Motor neuron (in vitro differentiated cells): ENCODE data around the gene ZMAT5. TPM values are rescaled to one million over a fixed set of nuclear protein-coding genes. Genes with fewer than 3 reads are reported as not detected.

Experiments used
- ATAC-seq, 8 experiments: fragments of 200-7000 bp; cut with Tn5 transposase; replicated peaks in 6 of 8; 2 replicates each; pipeline ENCODE4 v1.8.0; 2021; ENCODE audit warnings: mild to moderate bottlenecking in 8 of 8, moderate library complexity in 8 of 8
- H3K27ac ChIP-seq, 2 donors: fragments of 250-450 bp; sonication (Bioruptor Pico); 2 replicates each; pipeline ENCODE4 v1.9.0; 2021; ENCODE audit warnings: antibody characterized with exemption in 2 of 2, mild to moderate bottlenecking in 2 of 2, moderate library complexity in 1 of 2
- H3K4me1 ChIP-seq, 2 donors: fragments of 250-450 bp; sonication (Bioruptor Pico); replicated peaks in 1 of 2; 2 replicates each; pipeline ENCODE4 v1.6.1; 2021; ENCODE audit warnings: antibody characterized with exemption in 2 of 2, mild to moderate bottlenecking in 2 of 2, moderate library complexity in 1 of 2
- H3K4me3 ChIP-seq, 5 donors: fragments of 250-450 bp; sonication (Bioruptor Pico); 2 replicates each; pipeline ENCODE4 v1.9.0; 2021; ENCODE audit warnings: antibody characterized with exemption in 5 of 5, mild to moderate bottlenecking in 5 of 5, moderate library complexity in 4 of 5
- WGBS, 10 experiments: fragments of 450-650 bp; shearing (Covaris generic); methylation state at CpG; one replicate each; pipeline ENCODE4 v1.0.0; 2022; 5-methylcytosine and 5-hydroxymethylcytosine counted together
- in situ Hi-C, 9 experiments: fragments of 400-800 bp; cut with MboI; loops; one replicate each; pipeline ENCODE4 v1.15.0; 2021; ENCODE audit warnings: low sequenced_read_pairs in 9 of 9, low pct_unique_long_range_greater_than_20kb in 2 of 9; ENCODE audit not compliant: unreplicated experiment in 9 of 9
- total RNA-seq, 8 experiments: library from RNA; unstranded; fragments of 300-600 nt; gene quantifications; 2 replicates each; pipeline versions ENCODE4 v1.2.3 to v1.2.4, GENCODE V29; 2022

Gene ZMAT5
- total RNA-seq, 8 experiments from 2014 or later = 16.7 to 36.2 (median 26.5) TPM

GRCh38 chr22:29693161-29693560 lies 73.6 kb downstream of the ZMAT5 start:
- 20 to 100% (median 87%) methylated on average over 1 to 7 of the region's 8 CpGs; no CpG with 5 or more reads in 2 of the 10 experiments for WGBS, 10 experiments
- Histone ChIP-seq H3K27ac (no peak overlapping the region), H3K4me3 (no peak overlapping the region), H3K4me1 (peaks cover 16 to 18% of the 10 kb centered on the region in 2 donors)
- in situ Hi-C loops = loop anchor here in 4 of 9 experiments (25.0 kb wide), 2 partner anchors 319 to 394 kb away; partner anchors contain the start of gene HORMAD2 (in 3 of the 4)
- no peak for ATAC-seq

DNA sequence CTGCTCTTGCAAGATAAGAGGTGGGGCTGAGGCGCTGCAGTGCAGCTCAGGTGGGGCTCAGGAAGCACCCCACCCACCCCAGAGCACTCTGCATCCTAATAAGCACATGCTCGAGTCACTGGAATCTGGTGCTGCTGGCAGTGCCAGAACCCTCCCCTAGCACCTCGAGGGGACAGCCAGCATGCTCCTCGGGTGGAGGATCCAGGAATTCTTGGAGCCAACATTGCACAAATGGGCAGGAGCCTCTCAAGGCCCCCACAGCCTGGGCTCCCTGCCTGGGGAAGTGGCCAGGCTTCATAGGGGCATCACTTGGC lies 74.5 kb downstream of the ZMAT5 start:
- in situ Hi-C loops = loop anchor here in 4 of 9 experiments (25.0 kb wide), 2 partner anchors 320 to 395 kb away; partner anchors contain the start of gene HORMAD2 (in 3 of the 4)

DNA sequence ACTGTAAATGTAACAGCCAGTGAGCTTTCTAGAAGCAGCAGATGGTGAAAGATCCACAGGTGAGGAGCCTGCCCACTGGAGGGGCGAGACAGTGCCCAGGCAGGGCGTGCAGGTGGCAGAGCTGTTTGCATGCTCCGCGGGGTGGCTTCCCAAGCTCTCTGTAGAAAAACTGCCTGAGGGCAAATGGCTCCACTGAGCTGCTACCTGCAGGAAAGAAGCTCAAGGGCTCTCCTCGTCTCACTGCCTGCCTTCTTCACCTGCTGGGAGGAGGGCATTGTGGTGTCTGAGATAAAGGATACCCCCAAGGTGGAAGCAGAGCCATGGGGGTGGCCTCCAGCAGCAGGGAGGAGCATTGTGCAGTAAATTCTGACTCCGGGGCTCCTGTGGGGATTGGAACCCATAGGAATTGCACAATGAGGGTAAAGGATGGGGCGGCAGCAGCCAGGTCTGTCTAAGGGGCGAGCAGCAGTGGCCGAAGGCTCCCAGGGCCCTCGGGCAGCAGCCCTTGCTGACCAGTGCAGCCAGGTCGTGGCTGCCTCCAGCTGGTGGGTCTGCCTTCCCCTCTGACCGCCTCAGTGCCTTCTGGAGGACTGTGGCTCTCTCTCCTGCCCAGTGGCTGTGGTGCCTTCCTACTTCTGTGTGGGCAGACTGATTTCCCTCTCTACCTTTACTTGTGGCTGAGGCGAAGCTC lies 75.0 kb downstream of the ZMAT5 start:
- ATAC-seq = no peak
- H3K27ac ChIP-seq = no peak overlapping the region
- H3K4me3 ChIP-seq = no peak overlapping the region
- 74 to 89% (median 80%) methylated on average over 2 to 5 of the region's 13 CpGs; no CpG with 5 or more reads in 5 of the 10 experiments for WGBS, 10 experiments
- in situ Hi-C loops = loop anchor here in 4 of 9 experiments (25.0 kb wide), 2 partner anchors 321 to 396 kb away; partner anchors contain the start of gene HORMAD2 (in 3 of the 4)
- peaks cover 14 to 18% of the 10 kb centered on the region in 2 donors for H3K4me1 ChIP-seq

More for the DNA sequence above, 74.5 kb downstream of the ZMAT5 start:
- peaks cover 14 to 16% of the 10 kb centered on the region in 2 donors for H3K4me1 ChIP-seq
- ATAC-seq = no peak
- H3K4me3 ChIP-seq = no peak overlapping the region
- no peak overlapping the region for H3K27ac ChIP-seq
- 20 to 71% methylated on average over 1 to 2 of the region's 4 CpGs; no CpG with 5 or more reads in 8 of the 10 experiments for WGBS, 10 experiments

- H3K4me1 ChIP-seq = peaks cover 14 to 20% of the 10 kb centered on the region in 2 donors
- H3K27ac ChIP-seq = no peak overlapping the region
- no peak overlapping the region for H3K4me3 ChIP-seq
- in situ Hi-C loops = loop anchor here in 4 of 9 experiments (25.0 kb wide), 2 partner anchors 322 to 397 kb away; partner anchors contain the start of gene HORMAD2 (in 3 of the 4)
- WGBS, 10 experiments = 27 to 100% (median 56%) methylated on average over 1 to 7 of the region's 9 CpGs; no CpG with 5 or more reads in 4 of the 10 experiments
- no peak for ATAC-seq
Measured at GRCh38 chr22:29690476-29690875, 76.3 kb downstream of the ZMAT5 start.

- in situ Hi-C loops = loop anchor here in 4 of 9 experiments (25.0 kb wide), 2 partner anchors 322 to 397 kb away; partner anchors contain the start of gene HORMAD2 (in 3 of the 4)
- Histone ChIP-seq H3K4me1 (peaks cover 14 to 22% of the 10 kb centered on the region in 2 donors), H3K4me3 (no peak overlapping the region), H3K27ac (no peak overlapping the region)
- peak; percentile 37 to 90 (median 86) for ATAC-seq
- WGBS, 10 experiments = 14 to 60% (median 24%) methylated on average over 2 to 7 of the region's 8 CpGs; no CpG with 5 or more reads in 2 of the 10 experiments
Measured at GRCh38 chr22:29689880-29690213, 77.0 kb downstream of the ZMAT5 start.

DNA sequence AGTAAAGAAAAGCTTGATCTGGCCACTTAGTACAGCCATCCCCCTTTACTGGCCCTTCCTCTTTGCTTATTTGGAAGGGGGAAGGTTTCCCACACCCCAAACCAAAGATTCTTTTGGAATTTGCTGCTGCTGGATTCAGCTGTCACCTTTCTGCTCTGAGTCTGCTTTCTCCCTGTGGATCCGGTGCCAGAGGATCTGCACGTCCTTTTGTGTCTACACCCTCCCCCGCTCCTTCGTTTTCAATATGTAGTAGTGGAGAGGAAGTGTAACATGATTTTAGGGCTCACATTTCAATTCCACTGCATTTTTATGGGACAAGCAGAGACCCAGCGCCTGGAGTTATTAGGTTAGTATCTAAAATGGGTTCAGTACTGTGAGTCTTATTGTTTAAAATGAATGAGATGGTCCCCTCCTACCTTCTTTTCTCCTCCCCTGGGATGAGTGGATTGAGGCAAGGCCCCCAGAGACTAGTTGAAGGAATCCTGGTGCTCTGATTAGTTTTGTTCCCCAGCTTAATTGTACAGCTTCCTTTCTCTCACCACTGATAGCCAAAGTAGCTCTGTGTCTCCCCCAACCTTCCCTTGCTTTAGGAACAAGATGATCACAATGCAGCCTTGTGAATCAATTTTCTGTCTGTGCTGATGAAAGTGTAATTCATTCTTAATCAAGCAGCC lies 77.5 kb downstream of the ZMAT5 start:
- Histone ChIP-seq H3K4me3 (no peak overlapping the region), H3K27ac (no peak overlapping the region), H3K4me1 (peaks cover 14 to 22% of the 10 kb centered on the region in 2 donors)
- in situ Hi-C loops = loop anchor here in 4 of 9 experiments (25.0 kb wide), 2 partner anchors 323 to 398 kb away; partner anchors contain the start of gene HORMAD2 (in 3 of the 4)
- 34 to 100% (median 53%) methylated on average over 2 to 4 of the region's 5 CpGs; no CpG with 5 or more reads in 4 of the 10 experiments for WGBS, 10 experiments
- peak in 5 of 8 experiments; percentile 51 to 56 (median 55) for ATAC-seq

DNA sequence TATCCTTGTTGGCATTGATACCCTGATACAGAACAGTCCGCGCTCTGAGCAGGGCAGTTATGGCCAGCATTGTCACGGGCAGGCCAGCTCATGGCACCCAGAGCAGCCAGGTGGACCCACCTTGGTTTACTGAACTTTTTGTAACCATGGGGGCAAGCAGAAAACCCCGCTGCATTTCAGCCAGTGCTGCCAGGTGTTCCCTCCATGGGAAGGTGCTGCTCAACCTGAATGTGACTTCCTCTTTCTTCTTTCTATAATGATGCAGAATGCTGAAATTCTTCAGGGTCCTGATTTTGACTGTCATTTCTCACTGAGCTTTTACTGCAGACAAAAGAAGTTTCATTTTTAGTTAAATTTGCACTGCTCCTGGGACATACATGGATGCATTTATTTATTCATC lies 82.6 kb downstream of the ZMAT5 start:
- Histone ChIP-seq H3K4me1 (peaks cover 2 to 17% of the 10 kb centered on the region in 2 donors), H3K27ac (no peak overlapping the region), H3K4me3 (no peak overlapping the region)
- no peak for ATAC-seq
- WGBS, 10 experiments = 60 to 100% (median 93%) methylated on average over 1 to 4 of the region's 4 CpGs; no CpG with 5 or more reads in 3 of the 10 experiments
- in situ Hi-C loops = loop anchor here in 4 of 9 experiments (25.0 kb wide), 2 partner anchors 328 to 403 kb away; partner anchors contain the start of gene HORMAD2 (in 3 of the 4)

DNA sequence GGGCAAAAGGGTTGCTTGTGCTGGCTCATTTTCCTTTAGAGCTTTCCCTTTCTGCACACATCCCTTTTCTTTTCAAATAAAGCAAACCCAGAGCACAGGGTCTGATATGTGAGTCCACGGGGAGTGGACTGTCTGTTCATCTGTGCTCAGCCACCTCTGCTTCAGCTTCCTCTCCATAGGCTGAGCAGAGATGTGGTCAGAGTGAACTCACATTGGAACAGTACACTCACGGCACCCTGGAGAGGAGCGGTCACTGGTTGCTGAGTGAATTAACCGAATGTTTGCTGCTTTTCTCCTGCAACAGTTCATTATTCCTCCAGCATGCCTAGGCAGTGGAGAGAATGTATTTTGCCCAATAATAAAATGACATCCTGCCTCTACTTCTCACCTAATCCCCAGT lies 83.3 kb downstream of the ZMAT5 start:
- 67 to 100% (median 100%) methylated on average over 1 to 4 of the region's 4 CpGs; no CpG with 5 or more reads in 3 of the 10 experiments for WGBS, 10 experiments
- ATAC-seq = no peak
- in situ Hi-C loops = loop anchor here in 4 of 9 experiments (25.0 kb wide), 2 partner anchors 329 to 404 kb away; partner anchors contain the start of gene HORMAD2 (in 3 of the 4)
- Histone ChIP-seq H3K4me1 (peaks cover 0 to 13% of the 10 kb centered on the region in 2 donors), H3K27ac (no peak overlapping the region), H3K4me3 (no peak overlapping the region)

Other genes starting within 250 kb of the ZMAT5 start
- 10 to 100 TPM; 24.1 to 85.2 (median 44.1) TPM for gene THOC5, start 213.2 kb downstream of the ZMAT5 start, total RNA-seq
- gene NIPSNAP1, start 185.9 kb downstream of the ZMAT5 start, total RNA-seq = 100 to 1,000 TPM in 4 of 8 experiments, 10 to 100 TPM in 4; 26.7 to 178 (median 115) TPM
- gene NF2, start 163.4 kb downstream of the ZMAT5 start, total RNA-seq = 10 to 100 TPM; 20.3 to 51.2 (median 34.8) TPM
- gene CABP7, start 47.0 kb downstream of the ZMAT5 start, total RNA-seq = 1 to 10 TPM in 4 of 8 experiments, under 1 TPM in 4; 0.13 to 3.4 (median 1.0) TPM
- 100 to 1,000 TPM; 159 to 223 (median 194) TPM for gene UQCR10, start 362 bp upstream of the ZMAT5 start, total RNA-seq
- gene ASCC2, start 71.3 kb upstream of the ZMAT5 start, total RNA-seq = 10 to 100 TPM; 17.8 to 70.7 (median 35.2) TPM
- 10 to 100 TPM; 16.9 to 50.3 (median 21.6) TPM for gene MTMR3, start 116.2 kb upstream of the ZMAT5 start, total RNA-seq